Activated CD8-positive, alpha-beta T cell treated with anti-CD3 and anti-CD28 coated beads for 36 hours (primary cell): ENCODE data around the gene NFKB2. TPM values are rescaled to one million over a fixed set of nuclear protein-coding genes. Genes with fewer than 3 reads are reported as not detected.

Source experiments
- ATAC-seq: fragments of 200-7000 bp; cut with Tn5 transposase; one replicate; pipeline ENCODE4 v1.10.0; 2021; ENCODE audit warnings: mild to moderate bottlenecking, moderate library complexity
- CTCF ChIA-PET: fragments of 350-600 bp; sonication (Branson Sonifier 250); formaldehyde crosslinking; loops from one replicate; lab custom pipeline; 2021; ENCODE audit warnings: antibody characterized with exemption; lab: Charles Lee
- POLR2A ChIA-PET: fragments of 350-600 bp; sonication (Branson Sonifier 250); formaldehyde crosslinking; loops from one replicate; lab custom pipeline; 2021; ENCODE audit warnings: antibody characterized with exemption; lab: Charles Lee
- DNase-seq: peaks from one replicate; pipeline ENCODE4 v3.0.0-alpha.2; 2020
- H3K27ac Mint-ChIP-seq: one replicate; pipeline ENCODE4 v1.8.0; 2021; ENCODE audit warnings: mild to moderate bottlenecking, mixed read lengths
- H3K27me3 Mint-ChIP-seq: one replicate; pipeline ENCODE4 v1.8.0; 2021; ENCODE audit warnings: mixed read lengths
- H3K36me3 Mint-ChIP-seq: one replicate; pipeline ENCODE4 v1.8.0; 2021; ENCODE audit warnings: low read depth, mixed read lengths
- H3K4me1 Mint-ChIP-seq: one replicate; pipeline ENCODE4 v1.8.0; 2021; ENCODE audit warnings: low read depth, mixed read lengths
- H3K4me3 Mint-ChIP-seq: one replicate; pipeline ENCODE4 v1.8.0; 2021; ENCODE audit warnings: mild to moderate bottlenecking, moderate library complexity, mixed read lengths
- H3K9me3 Mint-ChIP-seq: one replicate; pipeline ENCODE4 v1.8.0; 2021; ENCODE audit warnings: mixed read lengths
- CTCF ChIP-seq: fragments of 200-600 bp; IDR thresholded peaks from one replicate; pipeline ENCODE4 v1.8.0; 2022; ENCODE audit warnings: antibody characterized with exemption, mild to moderate bottlenecking
- intact Hi-C: fragments of 100-400 bp; cut with micrococcal nuclease; formaldehyde crosslinking; loops from one replicate; pipeline ENCODE4 v1.10.0; 2022
- total RNA-seq, 2 experiments: library from RNA; stranded (reverse); gene quantifications; one replicate each; pipeline ENCODE4 v1.2.3, GENCODE V29; 2021

NFKB2 gene
- total RNA-seq = 100 to 1,000 TPM; 251 to 253 TPM

DNA sequence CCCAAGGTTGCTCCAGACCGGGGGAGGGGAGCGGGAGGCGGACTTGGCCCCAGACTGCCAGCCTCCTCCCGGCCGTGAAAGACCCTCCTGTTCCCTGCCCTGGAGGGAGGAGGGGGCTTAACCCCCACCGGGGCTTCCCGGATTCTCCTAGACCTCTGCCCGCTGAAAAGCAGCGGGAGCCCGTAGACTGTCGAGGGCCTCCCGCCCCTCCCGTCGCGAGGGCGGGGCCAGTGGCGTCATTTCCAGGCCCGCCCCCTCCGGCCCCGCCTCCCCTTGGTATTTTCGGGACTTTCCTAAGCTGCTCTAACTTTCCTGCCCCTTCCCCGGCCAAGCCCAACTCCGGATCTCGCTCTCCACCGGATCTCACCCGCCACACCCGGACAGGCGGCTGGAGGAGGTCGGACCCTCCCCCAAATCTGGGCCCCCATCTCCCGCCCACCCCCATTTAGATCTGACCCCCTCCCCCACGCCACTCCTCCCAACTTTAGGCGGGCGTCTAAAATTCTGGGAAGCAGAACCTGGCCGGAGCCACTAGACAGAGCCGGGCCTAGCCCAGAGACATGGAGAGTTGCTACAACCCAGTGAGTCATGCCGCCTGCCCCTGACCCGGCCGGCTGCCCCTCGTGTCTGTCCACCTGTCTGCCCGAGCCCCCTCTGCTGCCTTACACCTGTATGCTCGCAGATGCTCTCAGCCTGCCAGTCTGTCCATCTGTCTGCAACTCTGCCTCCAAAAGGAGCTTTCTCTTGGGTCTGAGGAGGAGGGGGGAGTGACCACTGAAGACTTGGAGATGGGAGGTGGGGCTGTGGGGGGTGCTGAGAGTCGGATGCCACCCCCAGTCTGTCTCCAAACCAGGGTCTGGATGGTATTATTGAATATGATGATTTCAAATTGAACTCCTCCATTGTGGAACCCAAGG is at the start of gene NFKB2:
TSS of gene NFKB2 (plus strand) at position 306 of the 917 bp plus-strand sequence. CDS start at position 561, 255 bp downstream.
- H3K4me3 Mint-ChIP-seq = peak within 1 kb of the TSS; percentile 93
- CTCF ChIA-PET = interaction anchor here (1.0 to 15.2 kb wide), 15 partner anchors 8 to 188 kb away, joined by 3 to 143 read pairs (median 8); partner anchors contain the start of genes C10orf95, ELOVL3 and FBXL15
- POLR2A ChIA-PET = interaction anchor here (1.0 to 9.1 kb wide), 16 partner anchors 10 to 169 kb away, joined by 4 to 107 read pairs (median 14); partner anchors contain the start of genes C10orf95, CUEDC2, ELOVL3 and FBXL15
- H3K27ac Mint-ChIP-seq = peak within 1 kb of the TSS; percentile 98
- DNase-seq (peak; percentile 93), ATAC-seq (peak; percentile 33)
- no peaks in the 10 kb centered on the region for H3K9me3 Mint-ChIP-seq
- intact Hi-C loops = loop anchor here (2.0 kb wide), 2 partner anchors 83 to 151 kb away; partner anchors contain the start of gene GBF1
- peaks cover 54% of the 10 kb centered on the region for H3K36me3 Mint-ChIP-seq
- H3K27me3 Mint-ChIP-seq = no peaks in the 10 kb centered on the region
- TF ChIP-seq CTCF = no peak
- H3K4me1 Mint-ChIP-seq = peaks cover 55% of the 10 kb centered on the region

DNA sequence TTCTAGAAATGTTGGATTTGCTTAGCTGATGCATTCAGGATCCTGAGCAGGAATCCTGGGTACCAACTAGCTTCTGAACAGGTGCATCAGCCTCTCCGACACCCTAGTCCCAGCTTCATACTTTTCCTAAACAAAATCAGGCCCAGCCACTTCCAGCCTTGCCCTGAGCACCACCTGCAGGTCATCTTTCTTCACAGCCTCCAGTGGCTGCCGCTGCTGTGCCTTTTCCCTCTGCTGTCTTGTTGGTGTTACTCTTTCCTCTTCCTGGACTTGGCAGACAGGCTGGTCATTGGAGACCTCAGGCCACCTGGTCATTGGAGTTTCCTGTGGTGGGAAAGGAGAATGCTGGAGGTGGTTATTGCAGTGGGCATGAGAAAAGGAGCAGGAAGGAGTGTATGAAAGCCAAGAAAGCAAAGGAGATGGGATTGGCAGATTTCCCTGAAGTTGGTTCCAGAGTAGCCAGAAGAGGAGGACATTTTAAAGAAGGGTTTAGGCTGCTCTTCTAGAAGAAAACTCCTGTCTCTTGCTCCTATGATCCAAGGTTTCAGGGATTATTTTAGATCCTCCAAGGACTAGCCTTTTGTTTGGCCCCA is 48.2 kb upstream of the NFKB2 start:
- H3K9me3 Mint-ChIP-seq = no peaks in the 10 kb centered on the region
- no peaks in the 10 kb centered on the region for H3K27me3 Mint-ChIP-seq
- TF ChIP-seq CTCF = peak; percentile 30
- POLR2A ChIA-PET = no interaction called here
- no peak overlapping the region for H3K27ac Mint-ChIP-seq
- H3K4me1 Mint-ChIP-seq = peaks cover 7% of the 10 kb centered on the region
- peaks cover 12% of the 10 kb centered on the region for H3K36me3 Mint-ChIP-seq
- intact Hi-C loops = no loop called here
- CTCF ChIA-PET = interaction anchor here (0.6 to 26.1 kb wide), 24 partner anchors 8 to 178 kb away, joined by 3 to 886 read pairs (median 3); partner anchors contain the start of genes ELOVL3, GBF1 and PITX3
- no peak for ATAC-seq
- peak; percentile 43 for DNase-seq
- H3K4me3 Mint-ChIP-seq = no peak overlapping the region

DNA sequence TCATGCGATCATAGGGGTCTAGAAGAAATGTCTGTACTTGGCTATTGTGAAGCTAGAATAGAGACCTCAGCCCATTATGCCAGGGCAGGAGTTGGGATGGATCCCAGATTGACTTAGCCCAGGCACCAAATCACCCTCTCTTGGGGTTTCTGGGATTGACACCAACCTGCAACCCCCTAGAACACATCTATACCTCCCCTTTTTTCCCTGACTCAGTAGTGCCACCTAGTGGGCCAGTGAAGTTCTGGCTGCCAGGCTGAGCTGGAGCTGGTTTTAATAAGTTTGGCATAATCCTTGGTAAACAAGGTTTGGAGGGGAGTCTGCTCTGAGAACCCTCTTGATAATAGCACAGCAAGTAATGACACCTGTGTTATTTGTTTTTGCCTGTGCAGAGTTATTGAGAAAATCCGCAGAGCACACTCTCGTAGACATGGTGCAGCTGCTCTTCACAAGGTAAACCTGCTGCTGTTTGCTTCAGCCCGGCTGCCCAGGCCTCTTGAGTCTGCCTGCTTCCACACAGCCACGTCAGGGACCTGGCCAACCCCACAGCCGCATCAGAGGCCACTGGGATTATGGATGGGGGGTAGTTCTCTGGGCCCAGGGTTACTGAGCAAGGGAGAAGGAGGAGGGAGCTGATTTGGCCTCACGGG is 43.3 kb upstream of the NFKB2 start:
- CTCF ChIA-PET = interaction anchor here (0.6 to 26.1 kb wide), 63 partner anchors 10 to 256 kb away, joined by 3 to 886 read pairs (median 5); partner anchors contain the start of genes ELOVL3, GBF1, PITX3 and PPRC1
- H3K36me3 Mint-ChIP-seq = peaks cover 14% of the 10 kb centered on the region
- intact Hi-C loops = loop anchor here (1.0 kb wide), 1 partner anchor 121 kb away; no protein-coding TSS in a partner anchor
- peak; percentile 86 for ATAC-seq
- H3K27me3 Mint-ChIP-seq = no peaks in the 10 kb centered on the region
- peak; percentile 79 for DNase-seq
- no peak overlapping the region for H3K27ac Mint-ChIP-seq
- H3K9me3 Mint-ChIP-seq = no peaks in the 10 kb centered on the region
- H3K4me1 Mint-ChIP-seq = peaks cover 6% of the 10 kb centered on the region
- POLR2A ChIA-PET = interaction anchor here (0.6 to 1.5 kb wide), 5 partner anchors 14 to 187 kb away, joined by 3 to 6 read pairs (median 4); no protein-coding TSS in a partner anchor
- no peak overlapping the region for H3K4me3 Mint-ChIP-seq
- TF ChIP-seq CTCF = peak; percentile 98

- no peaks in the 10 kb centered on the region for H3K9me3 Mint-ChIP-seq
- H3K36me3 Mint-ChIP-seq = peaks cover 27% of the 10 kb centered on the region
- POLR2A ChIA-PET = no interaction called here
- no peak overlapping the region for H3K27ac Mint-ChIP-seq
- no peak for DNase-seq
- CTCF ChIA-PET = interaction anchor here (0.7 to 26.1 kb wide), 7 partner anchors 11 to 183 kb away, joined by 3 to 886 read pairs (median 5); partner anchors contain the start of genes ELOVL3 and PITX3
- H3K4me3 Mint-ChIP-seq = no peak overlapping the region
- H3K4me1 Mint-ChIP-seq = peaks cover 7% of the 10 kb centered on the region
- ATAC-seq = no peak
- intact Hi-C loops = no loop called here
- no peak for TF ChIP-seq CTCF
- H3K27me3 Mint-ChIP-seq = no peaks in the 10 kb centered on the region
These were observed 41.1 kb upstream of the NFKB2 start for GRCh38 chr10:102354451-102354850.
